Stimulated activated CD4-positive, alpha-beta T cell treated with anti-CD3 and anti-CD28 coated beads, Interleukin-1b, Interleukin-23, amount 100 ng/mL, for 4 hours (primary cell): ENCODE measurements around the gene CLEC4G.
A peak's percentile ranks its signal among the peaks of the same experiment; 100 is the strongest.
"Not testable (repeated sequence)": the region's sequence is repeated elsewhere in the genome, so short reads cannot be mapped to it uniquely, and the experiment has no call there.

ENCODE experiments used
- DNase-seq, 2 donors: peaks; one replicate each; pipeline ENCODE4 v3.0.0-alpha.2; 2020; ENCODE audit warnings: low read depth in 2 of 2

The CLEC4G gene

GRCh38 chr19:7732045-7732444 is at the start of gene CLEC4G:
CLEC4G (minus strand) TSS chr19:7732110; CDS start chr19:7732102, 8 bp downstream.
- no peak for DNase-seq

- DNase-seq, result no peak
Measured at GRCh38 chr19:7781157-7781556, 49.2 kb upstream of the CLEC4G start.

GRCh38 chr19:7779631-7780486 is 47.9 kb upstream of the CLEC4G start:
- DNase-seq, result no peak

GRCh38 chr19:7778081-7778480 is 46.2 kb upstream of the CLEC4G start:
- no peak for DNase-seq

- DNase-seq, result no peak
Measured at GRCh38 chr19:7775761-7776160, 43.9 kb upstream of the CLEC4G start.

GRCh38 chr19:7773841-7774240 is 41.9 kb upstream of the CLEC4G start:
- no peak for DNase-seq

GRCh38 chr19:7772752-7773291 is 40.9 kb upstream of the CLEC4G start:
- peak in 1 of 2 donors; percentile 15 for DNase-seq

GRCh38 chr19:7771072-7771471 is 39.2 kb upstream of the CLEC4G start:
- no peak for DNase-seq

- no peak for DNase-seq
Measured at GRCh38 chr19:7769171-7769570, 37.3 kb upstream of the CLEC4G start.

GRCh38 chr19:7767487-7767886 is 35.6 kb upstream of the CLEC4G start:
- DNase-seq, result no peak

- DNase-seq, result no peak
Measured at GRCh38 chr19:7766535-7766934, 34.6 kb upstream of the CLEC4G start.

- not testable (repeated sequence) for DNase-seq
Measured at GRCh38 chr19:7765043-7765442, 33.1 kb upstream of the CLEC4G start.

GRCh38 chr19:7764157-7764556 is 32.2 kb upstream of the CLEC4G start:
- DNase-seq, result not testable (repeated sequence)

- no peak for DNase-seq
Measured at GRCh38 chr19:7763696-7764095, 31.8 kb upstream of the CLEC4G start.

GRCh38 chr19:7762719-7763293 is 30.9 kb upstream of the CLEC4G start, which contains the start of gene CLEC4M:
CLEC4M (plus strand) TSS chr19:7763243; CDS start chr19:7763267, 24 bp downstream.
- DNase-seq, result no peak

- DNase-seq, result no peak
Measured at GRCh38 chr19:7759156-7759555, 27.2 kb upstream of the CLEC4G start.

- DNase-seq, result no peak
Measured at GRCh38 chr19:7757358-7757757, 25.4 kb upstream of the CLEC4G start.

- no peak for DNase-seq
Measured at GRCh38 chr19:7756258-7756657, 24.3 kb upstream of the CLEC4G start.

- DNase-seq, result peak in 1 of 2 donors; percentile 20
Measured at GRCh38 chr19:7751157-7751783, 19.4 kb upstream of the CLEC4G start.

GRCh38 chr19:7748756-7749155 is 16.8 kb upstream of the CLEC4G start:
- DNase-seq, result no peak

GRCh38 chr19:7748171-7748570 is 16.3 kb upstream of the CLEC4G start:
- DNase-seq, result no peak
